Measurements from ENCODE around the gene ABTB2. TPM values are rescaled to one million over a fixed set of nuclear protein-coding genes. Genes with fewer than 3 reads are reported as not detected.
"Not testable (repeated sequence)": the region's sequence is repeated elsewhere in the genome, so short reads cannot be mapped to it uniquely, and the experiment has no call there.

Gene ABTB2
- total RNA-seq, 4 donors from 2014 or later: 0.79 to 4.1 (median 3.7) TPM

- Histone ChIP-seq H3K4me1 (peaks cover 0 to 14% (median 4%) of the 10 kb centered on the region in 3 donors), H3K9me3 (peaks cover 0 to 17% (median 11%) of the 10 kb centered on the region in 3 donors), H3K4me3 (no peak overlapping the region), H3K36me3 (no peaks in the 10 kb centered on the region), H3K27me3 (peaks cover 0 to 95% (median 3%) of the 10 kb centered on the region in 4 donors), H3K27ac (no peak overlapping the region)
- DNase-seq: no peak
- 69 to 71% methylated on average over 3 to 4 of the region's 6 CpGs for WGBS, 2 donors
- intact Hi-C loops (cut with DNase I): no loop called here
- no peak for TF ChIP-seq POLR2A (IDR thresholded peaks at IDR 0.05)
- no peak for TF ChIP-seq CTCF (IDR thresholded peaks at IDR 0.05)
Observed at GRCh38 chr11:34394771-34395300, 37.0 kb upstream of the ABTB2 start.

DNA sequence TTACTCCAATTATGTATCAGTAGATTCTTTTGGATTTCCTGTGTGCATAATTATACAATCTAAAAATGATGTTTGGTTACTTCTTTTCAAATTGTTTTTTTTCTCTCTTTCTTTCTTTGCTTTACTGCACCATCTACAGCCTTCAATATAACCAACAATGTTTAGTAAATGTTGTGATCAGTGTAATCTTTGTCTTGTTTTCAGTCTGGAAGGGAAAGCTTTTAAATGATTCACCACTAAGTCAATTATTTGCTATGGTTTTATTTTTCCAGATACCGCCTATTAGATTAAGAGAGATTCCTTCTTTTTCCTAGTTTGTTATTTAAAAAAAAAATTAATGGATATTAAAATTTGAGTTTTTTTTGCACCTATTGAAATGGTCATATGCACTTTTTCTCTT, 29.8 kb upstream of the ABTB2 start:
- H3K4me3 ChIP-seq: no peak overlapping the region
- no peak overlapping the region for H3K27ac ChIP-seq

DNA sequence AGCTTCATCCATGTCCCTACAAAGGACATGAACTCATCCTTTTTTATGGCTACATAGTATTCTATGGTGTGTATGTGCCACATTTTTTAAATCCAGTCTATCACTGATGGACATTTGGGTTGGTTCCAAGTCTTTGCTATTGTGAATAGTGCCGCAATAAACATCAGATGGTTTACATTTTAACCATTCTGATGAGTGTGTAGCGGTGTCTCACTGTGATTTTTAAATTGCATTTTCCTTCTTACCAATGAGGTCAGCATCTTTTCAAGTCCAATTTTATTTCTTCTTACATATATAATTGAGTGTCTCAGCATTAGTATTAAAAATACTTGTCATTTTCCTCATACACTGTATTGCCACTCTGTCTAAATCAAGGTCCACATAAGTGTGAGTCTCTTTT, 28.5 kb upstream of the ABTB2 start:
- peaks cover 0 to 70% (median 0%) of the 10 kb centered on the region in 4 donors for H3K27me3 ChIP-seq
- WGBS, 2 donors: 75 to 86% methylated on average over 2 of the region's 2 CpGs
- not testable (repeated sequence) for H3K4me3 ChIP-seq

More for the DNA sequence above, 29.8 kb upstream of the ABTB2 start:
- no peaks in the 10 kb centered on the region for H3K36me3 ChIP-seq
- H3K4me1 ChIP-seq: no peaks in the 10 kb centered on the region
- TF ChIP-seq CTCF (IDR thresholded peaks at IDR 0.05): no peak
- no peak for TF ChIP-seq POLR2A (IDR thresholded peaks at IDR 0.05)
- peaks cover 0 to under 1% (median 0%) of the 10 kb centered on the region in 3 donors for H3K9me3 ChIP-seq
- intact Hi-C loops (cut with DNase I): no loop called here
- peaks cover 0 to 79% (median 0%) of the 10 kb centered on the region in 4 donors for H3K27me3 ChIP-seq
- 92 to 96% methylated on average over 1 of the region's 1 CpG for WGBS, 2 donors
- DNase-seq: no peak

DNA sequence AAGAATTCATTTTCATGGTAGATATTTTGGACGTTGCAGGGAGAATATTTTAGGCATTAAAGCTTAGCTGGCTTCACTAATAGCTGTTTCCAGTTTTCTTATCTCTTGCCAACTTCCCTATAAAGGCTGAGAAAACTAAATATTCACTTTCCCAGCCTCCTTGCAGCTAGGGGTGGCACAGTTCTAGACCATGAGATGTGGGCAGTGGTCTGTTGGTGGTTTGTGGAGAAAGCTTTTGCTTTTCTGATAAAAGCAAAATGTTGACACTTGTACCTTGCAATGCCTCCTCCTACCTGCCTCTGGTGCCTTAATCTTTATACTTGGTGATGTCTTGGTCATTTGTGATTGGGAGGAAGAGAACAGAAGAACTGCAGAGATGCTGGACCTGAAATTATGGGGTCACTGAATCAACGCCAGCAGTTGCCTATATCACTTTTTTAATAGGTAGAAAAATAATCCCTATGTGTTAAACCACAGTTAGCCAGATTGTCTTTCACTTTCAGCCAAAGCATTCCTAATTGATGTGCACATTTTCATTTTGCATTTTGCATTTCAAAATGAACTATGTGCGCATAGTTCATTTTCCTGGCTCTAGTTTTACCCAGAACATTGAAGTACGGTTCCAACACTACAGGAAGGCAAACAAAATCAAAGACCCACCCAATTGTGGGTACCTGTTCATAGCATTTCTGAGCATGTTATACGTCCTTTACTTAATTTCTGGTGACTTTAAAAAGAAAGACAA, 24.9 kb upstream of the ABTB2 start:
- TF ChIP-seq CTCF (IDR thresholded peaks at IDR 0.05) (no peak), POLR2A (IDR thresholded peaks at IDR 0.05) (no peak)
- H3K4me3 ChIP-seq: no peak overlapping the region
- no peak overlapping the region for H3K27ac ChIP-seq
- intact Hi-C loops (cut with DNase I): no loop called here
- no peaks in the 10 kb centered on the region for H3K4me1 ChIP-seq
- DNase-seq: no peak
- 47 to 54% methylated on average over 5 of the region's 5 CpGs for WGBS, 2 donors
- H3K27me3 ChIP-seq: peaks cover 0 to 50% (median 0%) of the 10 kb centered on the region in 4 donors
- peaks cover 0 to 12% (median 0%) of the 10 kb centered on the region in 3 donors for H3K9me3 ChIP-seq
- H3K36me3 ChIP-seq: no peaks in the 10 kb centered on the region

More for the DNA sequence above, 28.5 kb upstream of the ABTB2 start:
- DNase-seq; H3K36me3 ChIP-seq; intact Hi-C loops (cut with DNase I); H3K27ac ChIP-seq; H3K9me3 ChIP-seq; H3K4me1 ChIP-seq: not testable (repeated sequence)

GRCh38 chr11:34381775-34382174, 24.0 kb upstream of the ABTB2 start:
- peaks cover 0 to 44% (median 0%) of the 10 kb centered on the region in 4 donors for H3K27me3 ChIP-seq
- 100% methylated on average over 1 of the region's 1 CpG for WGBS, 2 donors
- H3K27ac ChIP-seq: no peak overlapping the region
- H3K4me1 ChIP-seq: no peaks in the 10 kb centered on the region
- intact Hi-C loops (cut with DNase I): no loop called here
- H3K9me3 ChIP-seq: peaks cover 4 to 21% (median 7%) of the 10 kb centered on the region in 3 donors
- no peak for TF ChIP-seq POLR2A (IDR thresholded peaks at IDR 0.05)
- TF ChIP-seq CTCF (IDR thresholded peaks at IDR 0.05): no peak
- H3K36me3 ChIP-seq: no peaks in the 10 kb centered on the region
- no peak overlapping the region for H3K4me3 ChIP-seq
- DNase-seq: no peak

All from esophagus squamous epithelium (tissue), 5 donors.